Activated CD8-positive, alpha-beta T cell treated with anti-CD3 and anti-CD28 coated beads for 36 hours (primary cell): ENCODE data around the gene ANKRD42. TPM values are rescaled to one million over a fixed set of nuclear protein-coding genes. Genes with fewer than 3 reads are reported as not detected.

Experiments used
- ATAC-seq: fragments of 200-7000 bp; cut with Tn5 transposase; one replicate; pipeline ENCODE4 v1.10.0; 2021; ENCODE audit warnings: mild to moderate bottlenecking, moderate library complexity
- CTCF ChIA-PET: fragments of 350-600 bp; sonication (Branson Sonifier 250); formaldehyde crosslinking; loops from one replicate; lab custom pipeline; 2021; ENCODE audit warnings: antibody characterized with exemption; lab: Charles Lee
- POLR2A ChIA-PET: fragments of 350-600 bp; sonication (Branson Sonifier 250); formaldehyde crosslinking; loops from one replicate; lab custom pipeline; 2021; ENCODE audit warnings: antibody characterized with exemption; lab: Charles Lee
- DNase-seq: peaks from one replicate; pipeline ENCODE4 v3.0.0-alpha.2; 2020
- H3K27ac Mint-ChIP-seq: one replicate; pipeline ENCODE4 v1.8.0; 2021; ENCODE audit warnings: mild to moderate bottlenecking, mixed read lengths
- H3K27me3 Mint-ChIP-seq: one replicate; pipeline ENCODE4 v1.8.0; 2021; ENCODE audit warnings: mixed read lengths
- H3K36me3 Mint-ChIP-seq: one replicate; pipeline ENCODE4 v1.8.0; 2021; ENCODE audit warnings: low read depth, mixed read lengths
- H3K4me1 Mint-ChIP-seq: one replicate; pipeline ENCODE4 v1.8.0; 2021; ENCODE audit warnings: low read depth, mixed read lengths
- H3K4me3 Mint-ChIP-seq: one replicate; pipeline ENCODE4 v1.8.0; 2021; ENCODE audit warnings: mild to moderate bottlenecking, moderate library complexity, mixed read lengths
- H3K9me3 Mint-ChIP-seq: one replicate; pipeline ENCODE4 v1.8.0; 2021; ENCODE audit warnings: mixed read lengths
- CTCF ChIP-seq: fragments of 200-600 bp; IDR thresholded peaks from one replicate; pipeline ENCODE4 v1.8.0; 2022; ENCODE audit warnings: antibody characterized with exemption, mild to moderate bottlenecking
- intact Hi-C: fragments of 100-400 bp; cut with micrococcal nuclease; formaldehyde crosslinking; loops from one replicate; pipeline ENCODE4 v1.10.0; 2022
- total RNA-seq, 2 experiments: library from RNA; stranded (reverse); gene quantifications; one replicate each; pipeline ENCODE4 v1.2.3, GENCODE V29; 2021

ANKRD42 gene
- total RNA-seq = 1 to 10 TPM; 3.8 to 4.7 TPM

- intact Hi-C loops = loop anchor here (2.0 to 10.0 kb wide), 3 partner anchors 33 to 291 kb away; partner anchors contain the start of genes DDIAS, PRCP and RAB30
- Mint-ChIP-seq H3K36me3 (peaks cover 23% of the 10 kb centered on the region), H3K27me3 (no peaks in the 10 kb centered on the region), H3K9me3 (no peaks in the 10 kb centered on the region), H3K27ac (peak within 1 kb of the TSS; percentile 99), H3K4me1 (peaks cover 36% of the 10 kb centered on the region), H3K4me3 (peak within 1 kb of the TSS; percentile 98)
- POLR2A ChIA-PET = interaction anchor here (0.9 to 2.8 kb wide), 7 partner anchors 9 to 292 kb away, joined by 3 to 15 read pairs (median 4); partner anchors contain the start of genes CCDC90B, DDIAS, PCF11 and PRCP
- DNase-seq = peak; percentile 92
- peak; percentile 77 for ATAC-seq
- CTCF ChIA-PET = interaction anchor here (1.1 to 2.5 kb wide), 5 partner anchors 12 to 333 kb away, joined by 3 to 8 read pairs (median 5); partner anchors contain the start of gene PCF11
- TF ChIP-seq CTCF = no peak
These were observed at the start of gene ANKRD42 for GRCh38 chr11:83193315-83194280. ANKRD42 (plus strand) TSS chr11:83193712; CDS start chr11:83194671, 959 bp downstream.

DNA sequence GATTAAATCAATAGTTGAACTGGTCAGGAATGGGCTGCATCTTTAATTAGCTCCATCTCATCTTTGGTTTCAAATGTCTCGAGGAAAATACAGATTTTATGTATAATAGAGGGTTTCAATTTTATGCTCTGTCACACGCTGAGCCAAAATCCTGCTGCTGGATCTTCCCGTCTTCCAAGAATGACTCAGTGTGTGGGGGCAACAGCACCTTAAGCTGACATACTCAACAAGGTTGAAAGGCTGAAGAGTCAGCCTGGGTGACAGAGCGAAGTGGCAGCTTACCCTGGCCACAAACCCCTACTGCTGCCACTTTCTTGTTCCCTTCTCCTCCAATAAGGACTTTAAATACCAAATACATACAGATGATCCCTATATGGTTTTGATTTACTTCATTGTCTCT is 45.6 kb upstream of the ANKRD42 start:
- ChIA-PET POLR2A (interaction anchor here (0.9 to 2.1 kb wide), 4 partner anchors 9 to 141 kb away, joined by 3 to 9 read pairs (median 4); partner anchors contain the start of gene PCF11), CTCF (no interaction called here)

DNA sequence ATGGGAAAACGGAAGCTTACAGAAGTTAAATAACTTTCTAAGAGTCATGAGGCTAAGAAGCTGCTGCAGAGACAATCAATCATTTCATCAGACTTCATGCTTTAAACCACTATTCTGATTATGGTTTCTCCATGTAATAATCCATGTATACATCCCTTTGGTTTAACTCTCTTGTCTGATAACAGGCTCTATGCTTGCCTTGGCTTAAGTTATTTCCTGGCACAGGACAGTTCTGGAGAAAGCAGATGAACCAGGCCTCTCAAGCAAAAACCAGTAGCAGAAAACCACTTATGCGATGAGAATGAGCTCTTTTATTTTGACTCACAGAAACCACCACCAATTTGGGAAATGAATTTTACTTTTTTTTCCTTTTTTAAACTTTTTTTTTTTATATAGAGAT is 43.1 kb upstream of the ANKRD42 start:
- no peak overlapping the region for H3K27ac Mint-ChIP-seq
- peaks cover 6% of the 10 kb centered on the region for H3K4me1 Mint-ChIP-seq
- no peaks in the 10 kb centered on the region for H3K27me3 Mint-ChIP-seq
- POLR2A ChIA-PET = interaction anchor here (0.6 to 0.7 kb wide), 2 partner anchors 253 to 513 kb away, joined by 3 read pairs; no protein-coding TSS in a partner anchor
- CTCF ChIA-PET = interaction anchor here (0.9 kb wide), 1 partner anchor 283 kb away, joined by 4 read pairs; no protein-coding TSS in a partner anchor
- no peaks in the 10 kb centered on the region for H3K9me3 Mint-ChIP-seq
- no peak for ATAC-seq
- H3K36me3 Mint-ChIP-seq = no peaks in the 10 kb centered on the region
- intact Hi-C loops = loop anchor here (10.0 kb wide), 1 partner anchor 156 kb away; no protein-coding TSS in a partner anchor
- TF ChIP-seq CTCF = no peak
- no peak for DNase-seq
- H3K4me3 Mint-ChIP-seq = no peak overlapping the region

More for the DNA sequence above, 45.6 kb upstream of the ANKRD42 start:
- intact Hi-C loops = no loop called here
- DNase-seq = no peak
- H3K4me1 Mint-ChIP-seq = peaks cover 2% of the 10 kb centered on the region
- H3K9me3 Mint-ChIP-seq = no peaks in the 10 kb centered on the region
- TF ChIP-seq CTCF = no peak
- no peaks in the 10 kb centered on the region for H3K36me3 Mint-ChIP-seq
- H3K4me3 Mint-ChIP-seq = no peak overlapping the region
- ATAC-seq = no peak
- no peak overlapping the region for H3K27ac Mint-ChIP-seq
- peaks cover 3% of the 10 kb centered on the region for H3K27me3 Mint-ChIP-seq

- ChIA-PET CTCF (interaction anchor here (1.4 kb wide), 1 partner anchor 33 kb away, joined by 3 read pairs; no protein-coding TSS in a partner anchor), POLR2A (interaction anchor here (1.0 kb wide), 1 partner anchor 13 kb away, joined by 3 read pairs; no protein-coding TSS in a partner anchor)
- DNase-seq = no peak
- H3K4me1 Mint-ChIP-seq = peaks cover 8% of the 10 kb centered on the region
- H3K4me3 Mint-ChIP-seq = no peak overlapping the region
- no peaks in the 10 kb centered on the region for H3K27me3 Mint-ChIP-seq
- no peak for ATAC-seq
- no peaks in the 10 kb centered on the region for H3K36me3 Mint-ChIP-seq
- no peak for TF ChIP-seq CTCF
- H3K9me3 Mint-ChIP-seq = no peaks in the 10 kb centered on the region
- H3K27ac Mint-ChIP-seq = no peak overlapping the region
- intact Hi-C loops = loop anchor here (10.0 kb wide), 1 partner anchor 157 kb away; no protein-coding TSS in a partner anchor
These were observed 42.1 kb upstream of the ANKRD42 start for GRCh38 chr11:83151274-83151977.
